IPS-15b (cell line): Measurements from ENCODE around the gene STOM.

Source experiments
- H3K27me3 ChIP-seq: one replicate; pipeline ENCODE4 v1.6.1; 2013; ENCODE audit warnings: low read length; ENCODE audit not compliant: control insufficient read depth, insufficient read depth
- H3K36me3 ChIP-seq: one replicate; pipeline ENCODE4 v1.6.1; 2013; ENCODE audit warnings: low read length; ENCODE audit not compliant: control insufficient read depth, insufficient read depth
- H3K4me1 ChIP-seq: one replicate; pipeline ENCODE4 v1.6.1; 2013; ENCODE audit warnings: mild to moderate bottlenecking, low read length; ENCODE audit not compliant: control insufficient read depth, insufficient read depth
- H3K4me3 ChIP-seq: one replicate; pipeline ENCODE4 v1.5.1; 2013; ENCODE audit warnings: low read depth, low read length
- H3K9ac ChIP-seq: one replicate; pipeline ENCODE4 v1.6.1; 2013; ENCODE audit warnings: low read depth, mild to moderate bottlenecking, low read length
- H3K9me3 ChIP-seq: one replicate; pipeline ENCODE4 v1.6.1; 2013; ENCODE audit warnings: mild to moderate bottlenecking, low read length; ENCODE audit not compliant: control insufficient read depth, insufficient read depth

Gene STOM

DNA sequence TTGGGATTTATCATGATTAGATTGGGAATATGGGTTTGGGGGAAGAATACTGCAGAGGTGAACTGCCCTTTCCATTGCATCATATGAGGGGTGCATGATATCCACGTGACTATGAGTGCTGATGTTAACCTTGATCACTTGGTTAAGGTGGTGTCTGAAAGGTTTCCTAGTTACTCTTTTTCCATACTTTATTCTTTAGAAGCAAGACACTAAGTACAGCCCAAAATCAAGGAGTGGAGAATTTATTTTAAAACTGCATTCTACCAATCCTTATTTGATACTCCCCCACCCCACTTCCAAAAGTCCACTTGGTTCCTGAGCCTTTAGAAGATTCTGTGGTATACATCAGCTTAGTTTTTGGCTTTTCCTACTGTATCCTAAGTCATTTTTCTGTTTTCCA lies 20.3 kb upstream of the STOM start:
- no peak overlapping the region for H3K9ac ChIP-seq
- no peaks in the 10 kb centered on the region for H3K27me3 ChIP-seq
- H3K36me3 ChIP-seq: no peaks in the 10 kb centered on the region
- no peaks in the 10 kb centered on the region for H3K9me3 ChIP-seq
- no peak overlapping the region for H3K4me3 ChIP-seq
- H3K4me1 ChIP-seq: peaks cover 9% of the 10 kb centered on the region

DNA sequence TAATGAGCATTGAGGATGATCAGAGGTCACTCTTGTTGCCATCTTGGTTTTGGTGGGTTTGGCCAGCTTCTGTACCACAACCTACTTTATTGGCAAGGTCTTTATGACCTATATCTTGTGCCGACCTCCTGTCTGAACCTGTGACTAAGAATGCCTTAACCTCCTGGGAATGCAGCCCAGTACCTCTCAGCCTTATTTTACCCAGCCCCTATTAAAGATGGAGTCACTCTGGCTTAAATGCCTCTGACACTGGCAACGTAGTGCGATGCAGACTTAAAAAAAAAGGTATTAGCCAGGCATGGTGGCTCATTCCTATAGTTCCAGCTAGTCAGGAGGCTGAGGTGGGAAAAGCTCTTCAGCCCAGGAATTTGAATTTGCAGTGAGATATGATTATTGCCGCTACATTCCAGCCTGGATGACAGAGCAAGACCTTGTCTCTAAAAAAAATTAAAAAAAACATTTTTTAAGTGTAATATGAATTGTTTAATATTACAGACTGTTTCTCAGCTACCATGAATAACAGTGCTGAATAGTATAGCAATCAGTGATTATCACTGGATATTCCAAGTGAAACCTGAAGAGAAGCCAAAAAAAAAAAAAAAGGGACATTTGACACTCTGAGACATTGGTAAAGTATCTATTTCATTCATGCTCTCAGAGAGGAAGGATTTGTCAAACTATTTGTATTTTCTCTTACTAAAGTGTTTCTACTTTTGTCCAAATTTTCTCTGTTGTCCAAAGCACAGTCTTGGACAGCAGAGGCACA lies 18.3 kb upstream of the STOM start:
- no peaks in the 10 kb centered on the region for H3K36me3 ChIP-seq
- H3K27me3 ChIP-seq: no peaks in the 10 kb centered on the region
- no peak overlapping the region for H3K4me3 ChIP-seq
- no peaks in the 10 kb centered on the region for H3K9me3 ChIP-seq
- H3K4me1 ChIP-seq: peaks cover 9% of the 10 kb centered on the region
- no peak overlapping the region for H3K9ac ChIP-seq

- Histone ChIP-seq H3K4me3 (no peak overlapping the region), H3K36me3 (no peaks in the 10 kb centered on the region), H3K27me3 (no peaks in the 10 kb centered on the region), H3K4me1 (peaks cover 7% of the 10 kb centered on the region), H3K9me3 (no peaks in the 10 kb centered on the region), H3K9ac (no peak overlapping the region)
These were observed 16.6 kb upstream of the STOM start for GRCh38 chr9:121386442-121387175.

DNA sequence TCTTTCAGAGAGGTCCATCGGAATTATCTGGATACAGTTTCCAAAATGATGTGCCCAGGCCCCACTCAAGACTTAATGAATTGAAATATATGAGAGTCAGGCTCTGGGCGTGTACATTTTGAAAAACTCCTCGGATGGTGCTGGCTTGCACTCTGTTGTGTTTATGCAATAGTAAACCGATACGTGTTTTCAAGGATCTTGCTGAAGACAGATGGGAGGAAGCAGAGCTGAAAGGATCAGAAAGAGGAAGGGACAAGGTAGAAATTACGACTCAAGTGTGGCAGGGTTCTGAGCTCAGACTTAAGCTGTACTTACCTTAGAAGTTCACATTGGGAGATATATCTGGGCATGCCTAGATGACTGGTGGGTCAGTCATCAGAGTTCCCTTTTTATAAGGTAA lies 13.7 kb upstream of the STOM start:
- no peaks in the 10 kb centered on the region for H3K9me3 ChIP-seq
- H3K9ac ChIP-seq: no peak overlapping the region
- H3K4me1 ChIP-seq: peaks cover 7% of the 10 kb centered on the region
- no peak overlapping the region for H3K4me3 ChIP-seq
- H3K27me3 ChIP-seq: no peaks in the 10 kb centered on the region
- no peaks in the 10 kb centered on the region for H3K36me3 ChIP-seq

DNA sequence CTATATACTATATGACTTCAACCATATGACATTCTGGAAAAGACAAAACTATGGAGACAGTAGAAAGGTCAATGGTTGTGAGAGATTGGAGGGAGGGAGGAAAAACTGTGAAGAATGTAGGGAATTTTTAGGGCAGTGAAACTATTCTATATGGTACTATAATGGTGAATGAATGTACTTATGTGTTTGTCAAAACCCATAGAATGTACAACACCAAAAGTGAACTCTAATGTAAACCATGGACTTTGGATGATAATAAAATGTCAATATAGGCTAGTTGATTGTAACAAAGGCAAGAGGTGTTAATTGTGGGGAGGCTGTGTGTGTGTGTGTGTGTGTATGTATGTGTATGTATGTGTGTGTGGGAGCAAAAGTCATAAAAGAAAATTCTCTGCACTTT lies 10.8 kb upstream of the STOM start:
- no peaks in the 10 kb centered on the region for H3K4me1 ChIP-seq
- no peaks in the 10 kb centered on the region for H3K36me3 ChIP-seq
- H3K27me3 ChIP-seq: no peaks in the 10 kb centered on the region
- H3K9me3 ChIP-seq: no peaks in the 10 kb centered on the region
- no peak overlapping the region for H3K4me3 ChIP-seq
- no peak overlapping the region for H3K9ac ChIP-seq

- Histone ChIP-seq H3K36me3 (no peaks in the 10 kb centered on the region), H3K9me3 (no peaks in the 10 kb centered on the region), H3K9ac (no peak overlapping the region), H3K27me3 (peaks cover 2% of the 10 kb centered on the region), H3K4me1 (no peaks in the 10 kb centered on the region), H3K4me3 (no peak overlapping the region)
These were observed 6.3 kb upstream of the STOM start for GRCh38 chr9:121376214-121376830.

DNA sequence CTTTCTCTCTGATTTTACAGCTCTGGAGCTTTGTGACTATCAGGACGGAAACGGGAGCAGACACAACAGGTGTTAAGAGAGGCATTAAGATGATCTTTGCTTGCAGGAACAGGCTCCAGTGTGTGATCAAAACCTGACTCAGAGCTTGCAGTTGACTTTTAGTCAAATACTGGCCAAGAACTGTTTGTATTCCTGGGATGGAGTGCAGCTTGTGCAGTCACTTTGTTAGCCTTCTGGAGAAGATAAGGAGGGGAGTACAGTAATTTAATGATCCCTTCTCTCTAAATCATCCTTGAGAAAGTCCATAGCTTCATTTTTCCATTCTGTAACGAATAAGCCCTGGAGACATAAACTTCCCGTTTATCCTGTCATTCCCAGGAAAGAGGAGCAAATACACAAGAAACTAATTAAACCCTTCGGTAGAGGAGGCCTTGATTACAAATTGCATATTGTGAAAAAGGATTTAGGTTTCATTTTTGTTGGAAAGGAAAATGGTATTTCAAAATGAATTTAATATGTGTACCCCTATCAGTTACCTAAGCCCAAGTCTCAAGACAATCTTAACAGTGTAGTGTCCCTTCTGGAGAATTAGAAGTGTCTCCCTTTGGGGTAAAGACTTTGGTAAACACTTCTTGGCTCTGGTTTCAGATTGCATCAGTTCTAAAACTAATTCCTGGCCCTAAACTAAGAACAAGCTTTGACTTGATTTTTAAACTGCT lies 3.1 kb upstream of the STOM start:
- Histone ChIP-seq H3K4me1 (no peaks in the 10 kb centered on the region), H3K36me3 (no peaks in the 10 kb centered on the region), H3K9me3 (no peaks in the 10 kb centered on the region), H3K4me3 (no peak overlapping the region), H3K9ac (no peak overlapping the region), H3K27me3 (peaks cover 11% of the 10 kb centered on the region)

DNA sequence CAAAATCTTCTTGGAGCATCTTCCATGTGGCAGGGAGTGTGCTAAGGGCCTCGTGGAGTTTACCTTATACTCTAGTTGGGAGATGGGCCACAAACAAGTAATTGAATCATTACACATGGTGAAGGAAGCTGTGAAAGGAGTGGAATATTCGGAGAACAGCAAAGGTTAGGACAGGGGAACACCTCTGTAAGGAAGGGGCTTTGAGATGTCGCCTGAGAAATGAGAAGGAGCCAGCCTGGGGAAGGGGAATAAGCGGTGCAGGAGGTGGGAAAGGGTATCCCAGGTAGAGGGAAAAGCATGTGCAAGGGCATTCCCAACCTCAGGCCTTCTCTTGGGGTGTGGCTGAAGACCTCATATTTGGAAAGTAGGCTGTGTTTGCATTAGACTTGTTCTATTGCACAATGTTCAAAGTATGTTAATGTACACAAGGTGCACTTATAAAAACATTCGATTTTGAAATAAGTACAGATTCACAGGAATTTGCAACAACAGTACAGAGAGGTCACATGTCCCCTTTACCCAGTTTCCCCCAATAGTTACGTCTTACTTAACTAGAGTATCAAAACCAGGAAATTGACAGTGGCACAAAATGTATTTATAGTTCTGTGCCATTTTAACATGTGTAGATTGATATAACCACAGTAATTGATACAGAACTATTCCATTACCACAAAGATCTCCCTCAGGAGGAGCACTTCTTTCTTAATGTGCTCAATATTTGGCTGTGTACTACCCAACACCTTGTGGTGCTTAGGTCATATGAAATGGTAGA lies 2.4 kb upstream of the STOM start:
- Histone ChIP-seq H3K9ac (no peak overlapping the region), H3K9me3 (no peaks in the 10 kb centered on the region), H3K36me3 (no peaks in the 10 kb centered on the region), H3K27me3 (peaks cover 11% of the 10 kb centered on the region), H3K4me3 (no peak overlapping the region), H3K4me1 (peaks cover 4% of the 10 kb centered on the region)

DNA sequence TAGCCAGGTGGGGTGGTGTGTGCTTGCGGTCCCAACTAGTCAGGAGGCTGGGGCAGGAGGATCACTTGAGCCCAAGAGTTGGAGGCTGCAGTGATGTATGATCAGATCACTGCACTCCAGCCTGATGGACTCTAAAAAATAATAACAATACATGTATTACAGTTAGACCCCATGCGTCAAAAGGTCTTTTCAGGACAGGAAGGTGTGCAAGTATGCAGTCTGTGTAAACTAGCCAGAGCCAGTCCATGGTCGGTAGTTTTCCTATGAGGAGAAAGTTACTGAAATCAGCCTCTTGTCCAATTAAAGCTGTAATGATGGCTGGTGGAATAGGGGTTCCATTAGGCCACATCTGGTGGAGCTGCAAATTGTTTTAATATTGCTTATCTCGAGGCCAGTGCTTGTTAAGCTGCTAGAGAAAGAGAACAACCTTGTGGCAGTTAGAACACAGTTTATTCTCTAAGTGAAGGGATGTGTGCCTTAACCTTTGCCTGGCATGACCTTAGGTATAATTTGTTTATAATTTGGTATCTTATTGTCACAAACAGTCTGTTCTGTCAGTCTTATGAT lies 1.5 kb upstream of the STOM start:
- no peaks in the 10 kb centered on the region for H3K36me3 ChIP-seq
- peaks cover 11% of the 10 kb centered on the region for H3K27me3 ChIP-seq
- H3K4me3 ChIP-seq: no peak overlapping the region
- H3K9me3 ChIP-seq: no peaks in the 10 kb centered on the region
- H3K9ac ChIP-seq: no peak overlapping the region
- H3K4me1 ChIP-seq: peaks cover 4% of the 10 kb centered on the region

DNA sequence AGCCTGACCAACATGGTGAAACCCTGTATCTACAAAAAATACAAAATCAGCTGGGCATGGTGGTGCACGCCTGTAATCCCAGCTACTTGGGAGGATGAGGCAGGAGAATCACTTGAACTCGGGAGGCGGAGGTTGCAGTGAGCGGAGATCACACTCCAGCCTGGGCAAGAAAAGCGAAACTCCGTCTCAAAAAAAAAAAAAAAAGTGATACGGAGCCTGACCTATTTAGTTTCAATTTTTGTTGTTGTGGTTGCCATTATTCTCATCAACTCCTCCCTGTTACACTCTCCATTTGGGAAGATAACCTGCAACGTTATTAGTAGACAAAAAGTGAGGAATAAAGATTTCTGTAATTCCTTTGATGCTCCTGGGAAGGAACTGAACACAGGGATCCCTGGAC lies 1.3 kb downstream of the STOM start:
- H3K27me3 ChIP-seq: peaks cover 11% of the 10 kb centered on the region
- H3K9me3 ChIP-seq: no peaks in the 10 kb centered on the region
- H3K36me3 ChIP-seq: no peaks in the 10 kb centered on the region
- no peak overlapping the region for H3K9ac ChIP-seq
- peak overlapping the region; percentile 68 for H3K4me3 ChIP-seq
- peaks cover 4% of the 10 kb centered on the region for H3K4me1 ChIP-seq

- Histone ChIP-seq H3K9me3 (no peaks in the 10 kb centered on the region), H3K36me3 (no peaks in the 10 kb centered on the region), H3K27me3 (peaks cover 11% of the 10 kb centered on the region), H3K4me3 (peak overlapping the region; percentile 1), H3K9ac (no peak overlapping the region), H3K4me1 (peaks cover 4% of the 10 kb centered on the region)
These were observed 1.9 kb downstream of the STOM start for GRCh38 chr9:121368138-121368522.
